RWPE2 (cell line): ENCODE measurements around the gene C16orf92.

Source experiments
- ATAC-seq: fragments of 200-7000 bp; cut with Tn5 transposase; 3 replicates; pipeline ENCODE4 v1.9.1; 2021; ENCODE audit warnings: low read depth
- DNase-seq: peaks from one replicate; pipeline ENCODE4 v3.0.0-alpha.2; 2020; ENCODE audit warnings: low spot score
- H3K27ac ChIP-seq: fragments of 450-650 bp; 2 replicates; pipeline ENCODE4 v1.5.1; 2017; ENCODE audit warnings: mild to moderate bottlenecking; ENCODE audit not compliant: poor library complexity, severe bottlenecking
- H3K27me3 ChIP-seq: fragments of 250-450 bp; sonication (Bioruptor Pico); 2 replicates; pipeline ENCODE4 v1.5.1; 2021; ENCODE audit warnings: mild to moderate bottlenecking, moderate library complexity; ENCODE audit not compliant: insufficient read depth, poor library complexity, severe bottlenecking
- H3K36me3 ChIP-seq: fragments of 250-450 bp; sonication (Bioruptor Pico); 2 replicates; pipeline ENCODE4 v1.5.1; 2020; ENCODE audit warnings: low read depth, mild to moderate bottlenecking, moderate library complexity
- H3K4me1 ChIP-seq: fragments of 250-450 bp; sonication (Bioruptor Pico); 2 replicates; pipeline ENCODE4 v1.5.1; 2021; ENCODE audit warnings: mild to moderate bottlenecking, moderate library complexity; ENCODE audit not compliant: insufficient read depth, poor library complexity, severe bottlenecking
- H3K4me3 ChIP-seq: fragments of 250-450 bp; sonication (Bioruptor Pico); 2 replicates; pipeline ENCODE4 v1.5.1; 2021; ENCODE audit warnings: mild to moderate bottlenecking, moderate library complexity; ENCODE audit not compliant: severe bottlenecking
- H3K9me3 ChIP-seq: fragments of 250-450 bp; sonication (Bioruptor Pico); 2 replicates; pipeline ENCODE4 v1.5.1; 2021; ENCODE audit warnings: mild to moderate bottlenecking, moderate library complexity; ENCODE audit not compliant: severe bottlenecking
- TF ChIP-seq, protein P1 (sequence below): fragments of 450-650 bp; IDR thresholded peaks from one replicate; pipeline ENCODE4 v1.5.1; 2017; ENCODE audit warnings: mild to moderate bottlenecking, moderate library complexity; ENCODE audit not compliant: poor library complexity, severe bottlenecking

Gene C16orf92

GRCh38 chr16:29991571-29991904 lies 31.5 kb upstream of the C16orf92 start:
- Histone ChIP-seq H3K27me3 (no peaks in the 10 kb centered on the region), H3K27ac (no peak overlapping the region), H3K36me3 (peaks cover 46% of the 10 kb centered on the region), H3K4me1 (peaks cover 5% of the 10 kb centered on the region), H3K9me3 (no peaks in the 10 kb centered on the region), H3K4me3 (no peak overlapping the region)
- no peak for DNase-seq
- TF ChIP-seq, protein P1, sequence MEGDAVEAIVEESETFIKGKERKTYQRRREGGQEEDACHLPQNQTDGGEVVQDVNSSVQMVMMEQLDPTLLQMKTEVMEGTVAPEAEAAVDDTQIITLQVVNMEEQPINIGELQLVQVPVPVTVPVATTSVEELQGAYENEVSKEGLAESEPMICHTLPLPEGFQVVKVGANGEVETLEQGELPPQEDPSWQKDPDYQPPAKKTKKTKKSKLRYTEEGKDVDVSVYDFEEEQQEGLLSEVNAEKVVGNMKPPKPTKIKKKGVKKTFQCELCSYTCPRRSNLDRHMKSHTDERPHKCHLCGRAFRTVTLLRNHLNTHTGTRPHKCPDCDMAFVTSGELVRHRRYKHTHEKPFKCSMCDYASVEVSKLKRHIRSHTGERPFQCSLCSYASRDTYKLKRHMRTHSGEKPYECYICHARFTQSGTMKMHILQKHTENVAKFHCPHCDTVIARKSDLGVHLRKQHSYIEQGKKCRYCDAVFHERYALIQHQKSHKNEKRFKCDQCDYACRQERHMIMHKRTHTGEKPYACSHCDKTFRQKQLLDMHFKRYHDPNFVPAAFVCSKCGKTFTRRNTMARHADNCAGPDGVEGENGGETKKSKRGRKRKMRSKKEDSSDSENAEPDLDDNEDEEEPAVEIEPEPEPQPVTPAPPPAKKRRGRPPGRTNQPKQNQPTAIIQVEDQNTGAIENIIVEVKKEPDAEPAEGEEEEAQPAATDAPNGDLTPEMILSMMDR = no peak
- no peak for ATAC-seq

DNA sequence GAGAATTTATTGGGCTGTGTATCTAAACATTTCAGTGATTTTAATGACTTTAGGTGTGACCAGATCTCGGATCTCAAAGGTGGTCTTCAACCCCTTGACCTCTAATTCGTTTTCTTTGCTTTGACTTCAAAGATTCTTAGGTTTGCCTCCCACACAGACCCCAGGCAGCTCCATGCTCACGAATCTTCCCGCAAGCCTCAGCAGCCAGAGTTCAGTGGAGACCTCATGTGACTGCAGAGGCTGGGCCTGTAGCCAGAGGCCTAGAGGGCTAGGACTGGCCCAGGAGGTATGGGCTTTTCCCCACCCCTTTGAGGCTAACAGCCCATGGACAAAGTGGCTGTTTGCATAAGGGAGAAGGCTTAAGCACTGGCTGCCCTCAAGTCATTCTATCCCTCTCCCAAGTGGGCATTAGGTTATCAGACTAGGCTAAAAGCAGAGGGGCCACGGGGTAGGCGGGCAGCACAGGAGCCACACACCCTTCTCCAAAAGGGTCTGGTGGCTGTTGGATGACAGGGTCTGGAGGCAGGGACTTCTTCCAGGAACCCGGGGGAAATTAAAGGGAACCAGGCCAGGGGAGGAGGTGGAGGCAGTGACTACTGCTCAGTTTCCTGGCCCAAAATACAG lies 30.5 kb upstream of the C16orf92 start:
- Histone ChIP-seq H3K4me3 (no peak overlapping the region), H3K27ac (no peak overlapping the region), H3K4me1 (peaks cover 5% of the 10 kb centered on the region), H3K9me3 (no peaks in the 10 kb centered on the region), H3K36me3 (peaks cover 43% of the 10 kb centered on the region), H3K27me3 (no peaks in the 10 kb centered on the region)
- TF ChIP-seq, protein P1 = no peak
- DNase-seq (no peak), ATAC-seq (no peak)

GRCh38 chr16:29993191-29993902 lies 29.7 kb upstream of the C16orf92 start:
- no peaks in the 10 kb centered on the region for H3K9me3 ChIP-seq
- DNase-seq = no peak
- peak overlapping the region; percentile 89 for H3K27ac ChIP-seq
- H3K27me3 ChIP-seq = no peaks in the 10 kb centered on the region
- H3K4me3 ChIP-seq = no peak overlapping the region
- peaks cover 35% of the 10 kb centered on the region for H3K36me3 ChIP-seq
- peaks cover 5% of the 10 kb centered on the region for H3K4me1 ChIP-seq
- ATAC-seq = no peak
- TF ChIP-seq, protein P1 = no peak

- TF ChIP-seq, protein P1 = no peak
- Histone ChIP-seq H3K27ac (peak overlapping the region; percentile 89), H3K4me1 (peaks cover 5% of the 10 kb centered on the region), H3K4me3 (no peak overlapping the region), H3K9me3 (no peaks in the 10 kb centered on the region), H3K36me3 (peaks cover 31% of the 10 kb centered on the region), H3K27me3 (no peaks in the 10 kb centered on the region)
- no peak for DNase-seq
- no peak for ATAC-seq
Observed at GRCh38 chr16:29993903-29994599, 28.9 kb upstream of the C16orf92 start.
